GM19043 (cell line): ENCODE data around the gene RAMACL.

Experiments used
- ATAC-seq: cut with Tn5 transposase; IDR thresholded peaks from one replicate; pipeline ENCODE4 v1.9.1; 2021; ENCODE audit warnings: low read depth; ENCODE audit not compliant: unreplicated experiment

RAMACL gene

DNA sequence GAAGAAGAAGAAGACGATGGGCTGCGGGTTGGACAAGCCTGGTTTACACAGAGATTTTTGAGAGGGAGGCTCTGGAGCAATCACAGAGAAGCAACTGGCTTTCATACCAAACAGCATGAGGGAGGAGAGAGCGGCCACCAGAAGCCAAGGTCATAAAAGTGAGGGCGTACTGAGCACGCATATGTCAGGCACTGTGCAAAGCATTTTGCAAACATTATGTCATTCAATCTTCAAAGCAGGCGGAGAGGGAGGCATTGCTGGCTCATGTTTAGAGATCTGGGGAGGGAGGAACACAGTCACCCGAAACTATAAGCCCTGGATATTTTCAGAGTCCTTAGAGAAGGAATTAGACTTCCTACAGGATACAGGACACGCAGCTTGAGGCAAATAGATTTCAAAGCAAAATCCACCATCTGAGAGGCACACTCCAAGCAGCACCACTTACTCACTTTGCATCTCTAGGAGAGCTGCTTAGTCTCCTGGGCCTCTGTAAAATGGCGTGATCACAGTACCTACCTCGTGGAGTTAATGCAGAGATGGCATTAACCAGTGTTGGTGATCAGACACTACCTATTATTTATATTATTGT, 24.6 kb downstream of the RAMACL start:
- no peak for ATAC-seq

DNA sequence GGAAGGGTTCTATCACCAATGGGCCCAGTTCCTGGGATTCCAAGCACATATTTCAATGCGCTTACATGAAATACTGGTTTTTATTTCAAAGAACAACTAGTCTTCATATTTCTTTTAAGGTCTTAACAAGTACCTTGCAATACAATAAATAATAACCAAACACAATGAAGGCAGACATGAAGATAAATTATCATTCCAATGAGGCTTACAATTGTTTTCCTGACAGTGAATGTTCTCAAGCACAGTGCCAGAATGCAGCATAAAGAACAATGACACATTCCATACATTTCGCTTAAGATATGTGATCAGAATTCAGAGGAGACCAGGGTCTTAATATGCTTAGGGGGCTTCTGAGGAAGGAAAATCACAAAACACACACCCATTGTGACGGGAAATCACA, 26.3 kb downstream of the RAMACL start:
- ATAC-seq: no peak

GRCh38 chr6:166559662-166560061, 26.8 kb downstream of the RAMACL start:
- no peak for ATAC-seq

DNA sequence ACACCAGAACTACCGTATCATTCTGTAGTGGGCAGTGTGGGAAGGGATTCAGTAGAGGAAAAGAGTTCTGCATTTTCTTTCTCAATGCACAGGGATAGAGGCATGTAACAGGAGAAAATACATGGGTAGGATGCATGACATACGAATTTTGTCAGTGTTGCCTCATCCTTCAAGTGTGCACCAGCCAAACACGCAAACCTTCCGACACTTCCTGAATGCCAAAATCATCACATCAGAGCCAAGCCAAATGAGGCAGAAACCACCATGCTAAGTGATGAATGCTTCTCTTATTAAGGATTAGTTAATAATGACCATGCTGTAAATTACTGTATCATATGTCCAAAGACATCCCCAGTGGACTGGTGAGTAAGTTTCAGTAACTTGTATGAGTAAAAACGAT, 27.3 kb downstream of the RAMACL start:
- ATAC-seq: no peak

DNA sequence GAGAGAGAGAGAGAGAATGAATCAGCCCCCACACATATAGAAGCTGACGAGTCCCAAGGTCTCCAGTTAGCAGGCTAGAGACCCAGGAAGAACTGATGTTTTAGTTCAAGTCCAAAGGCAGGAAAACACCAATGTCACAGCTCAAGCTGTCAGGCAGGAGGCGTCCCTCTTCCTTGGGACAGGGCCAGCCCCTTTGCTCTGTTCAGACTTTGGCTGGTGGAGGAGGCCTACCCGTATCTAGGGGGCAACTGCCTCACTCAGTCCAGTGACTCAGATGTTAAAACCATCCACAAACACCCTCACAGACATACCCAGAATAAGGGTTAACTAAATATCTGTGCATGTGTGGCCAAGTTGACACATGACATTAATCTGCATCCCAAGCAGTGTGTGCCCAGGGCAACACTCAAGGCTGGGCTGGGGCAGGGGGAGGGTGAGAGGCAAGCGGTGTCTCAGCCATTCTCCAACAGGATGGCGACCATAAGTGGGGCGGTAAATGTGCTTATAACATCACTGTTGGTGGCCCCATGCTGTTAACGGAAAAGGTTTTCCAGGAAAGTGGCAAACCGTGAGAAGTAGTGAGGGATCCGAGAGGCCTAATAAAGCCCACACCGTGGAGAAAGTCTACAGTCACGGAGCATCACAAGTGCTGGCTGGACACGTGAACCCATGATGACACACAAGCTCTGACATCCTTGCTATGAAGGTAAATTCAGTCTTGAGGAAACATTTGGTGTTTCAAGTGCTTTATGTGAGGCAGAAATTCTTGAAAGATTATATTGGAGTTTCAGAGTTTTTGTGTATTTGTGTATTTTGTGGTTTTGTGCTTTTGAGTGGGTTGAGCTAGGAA, 28.1 kb downstream of the RAMACL start:
- ATAC-seq: no peak

- ATAC-seq: no peak
These were observed 29.6 kb downstream of the RAMACL start for GRCh38 chr6:166556863-166557322.

GRCh38 chr6:166556336-166556735, 30.1 kb downstream of the RAMACL start:
- ATAC-seq: no peak

DNA sequence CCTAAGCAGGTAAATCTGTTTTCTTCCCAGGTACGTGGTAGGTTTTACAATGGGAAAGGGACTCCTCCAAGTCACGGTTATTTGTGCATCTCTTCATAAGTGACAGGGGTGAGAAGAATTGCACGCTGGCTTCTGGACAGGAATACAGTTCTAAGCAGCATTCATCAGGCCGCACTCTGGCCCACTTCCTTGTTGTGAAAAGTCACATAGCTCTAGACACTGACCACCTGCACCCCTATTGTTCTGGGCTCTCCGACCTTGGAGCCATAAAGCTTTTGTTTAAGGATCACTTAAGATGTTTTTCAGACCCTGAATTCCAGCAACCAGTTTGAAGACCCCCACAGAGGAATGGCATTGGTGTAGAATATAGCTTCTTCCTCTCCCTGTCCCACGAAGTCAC, 31.4 kb downstream of the RAMACL start:
- no peak for ATAC-seq

GRCh38 chr6:166554316-166554715, 32.2 kb downstream of the RAMACL start:
- ATAC-seq: no peak

DNA sequence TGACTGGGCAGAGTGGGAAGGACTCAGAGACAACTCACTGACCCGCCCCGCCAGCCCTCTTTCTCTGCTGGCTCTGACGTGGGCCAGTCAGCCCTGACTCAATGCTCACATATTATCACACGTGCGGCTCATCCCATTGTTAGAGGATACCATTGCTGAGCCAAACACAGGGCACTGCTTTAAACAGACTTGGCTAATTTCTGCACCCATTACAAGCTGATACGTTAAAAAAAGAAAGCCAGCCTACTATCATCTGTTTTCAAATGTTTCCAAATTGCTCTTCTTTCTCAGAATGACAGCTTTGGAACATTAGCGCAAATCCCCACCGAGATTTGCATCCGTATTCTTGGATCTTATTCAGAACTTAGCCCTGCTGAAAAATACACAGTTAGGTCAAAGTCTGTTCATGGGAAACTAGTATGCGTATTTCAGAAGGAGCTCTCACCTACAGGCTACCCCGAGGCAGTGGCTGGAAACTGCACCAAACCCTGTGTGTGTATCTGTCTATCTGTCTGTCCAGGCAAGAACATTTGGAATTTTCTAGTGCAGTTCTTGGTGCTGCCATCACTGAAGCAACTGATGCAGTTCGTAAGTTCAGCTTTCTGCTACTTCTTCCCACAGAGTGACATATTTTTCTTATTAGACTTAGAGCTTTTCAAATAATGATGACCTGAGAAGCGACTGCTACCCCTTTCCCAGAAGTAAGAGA, 32.8 kb downstream of the RAMACL start:
- ATAC-seq: no peak

- ATAC-seq: no peak
These were observed 33.9 kb downstream of the RAMACL start for GRCh38 chr6:166552600-166552999.

DNA sequence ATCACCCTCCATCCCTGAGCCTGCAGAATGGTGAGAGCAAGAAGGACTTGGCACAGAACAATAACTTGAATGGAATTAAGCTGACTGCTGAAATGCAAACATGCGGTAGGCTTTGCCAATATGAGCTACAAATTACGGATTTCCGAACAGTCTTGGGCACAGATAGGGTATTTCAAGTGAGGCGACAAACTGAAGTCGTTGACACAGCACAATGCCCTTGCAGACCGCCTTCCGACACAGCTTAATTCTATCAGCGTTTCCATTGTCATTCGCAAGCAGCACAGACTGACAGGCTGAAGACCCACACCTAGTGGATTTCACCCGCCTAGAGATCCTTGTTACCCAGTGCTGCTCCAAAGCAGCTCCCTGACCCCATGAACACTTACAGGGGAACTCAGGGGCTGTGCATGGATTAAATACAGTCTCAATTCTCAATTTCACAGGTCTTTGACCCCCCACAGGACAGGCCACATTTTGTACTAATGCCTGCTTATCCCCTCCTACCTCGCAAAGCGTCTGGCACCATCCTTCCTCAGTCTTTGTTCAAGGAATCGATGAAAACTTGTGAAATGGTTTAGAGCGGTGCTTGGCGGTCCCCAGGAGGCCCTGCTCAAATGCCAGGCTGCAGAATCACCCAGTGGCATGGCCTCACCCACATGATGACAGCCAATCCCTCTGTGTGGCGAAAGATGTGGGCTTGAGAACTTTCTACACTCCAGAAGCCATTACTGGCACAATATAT, 34.6 kb downstream of the RAMACL start:
- no peak for ATAC-seq

DNA sequence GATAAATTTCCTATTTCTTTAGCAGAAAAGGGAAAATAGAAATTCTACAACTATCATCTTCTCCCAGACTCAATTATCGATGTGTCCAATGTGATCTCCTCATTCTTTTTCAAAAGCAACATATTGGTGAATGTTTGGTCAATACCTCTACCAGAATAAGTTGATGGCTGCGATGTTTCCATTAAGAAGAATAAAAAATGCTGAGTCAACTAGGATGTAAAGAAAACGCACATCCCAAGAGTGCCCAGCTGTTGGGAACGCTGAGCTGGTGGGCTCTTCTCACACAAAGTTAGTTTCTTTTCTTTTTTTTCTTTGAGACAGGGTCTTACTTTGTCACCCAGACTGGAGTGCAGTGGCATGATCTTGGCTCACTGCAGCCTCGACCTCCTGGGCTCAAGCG, 39.8 kb downstream of the RAMACL start:
- ATAC-seq: no peak

DNA sequence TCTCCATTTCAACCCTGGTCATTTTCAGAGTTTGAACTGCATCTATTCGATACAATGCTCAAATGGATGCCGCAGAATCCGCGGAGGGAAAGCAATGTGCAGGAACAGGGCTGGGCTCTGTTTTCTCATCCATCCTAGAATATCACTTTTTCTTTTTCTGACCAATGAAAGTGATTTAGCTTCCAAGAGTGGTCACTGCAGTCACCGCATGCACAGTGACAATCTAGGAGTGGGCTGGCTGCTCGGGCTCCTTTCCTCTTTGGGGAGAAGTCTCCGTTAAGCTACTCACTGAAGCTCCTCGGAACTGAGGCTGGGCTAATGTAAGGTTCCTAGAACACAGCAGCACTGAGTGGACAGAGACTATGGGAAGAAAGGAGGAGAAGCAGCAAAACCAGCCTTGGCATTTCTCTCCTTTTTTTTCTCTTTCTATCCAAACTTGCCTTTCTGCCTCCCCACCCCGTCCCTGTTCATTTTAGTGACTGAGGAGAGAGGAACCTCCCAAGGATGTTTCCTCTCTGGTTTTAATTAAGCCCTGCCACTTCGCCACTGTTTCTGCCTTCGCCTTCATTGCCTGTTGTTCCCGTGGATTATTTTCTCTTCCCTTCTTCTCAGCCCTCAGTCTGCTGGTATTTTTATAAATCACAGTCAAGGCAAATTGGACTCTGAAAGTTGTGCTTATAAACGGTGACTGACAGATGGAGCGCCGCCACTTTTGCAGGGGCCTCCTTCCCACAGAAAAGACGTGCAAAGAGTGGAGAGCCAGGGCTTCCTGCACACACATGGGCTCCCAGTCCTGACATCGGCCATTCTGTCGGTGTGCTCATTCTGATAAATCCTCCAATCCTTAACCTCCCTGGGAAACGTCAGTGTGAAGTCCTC, 41.1 kb downstream of the RAMACL start:
- no peak for ATAC-seq

GRCh38 chr6:166544296-166544605, 42.2 kb downstream of the RAMACL start:
- no peak for ATAC-seq

DNA sequence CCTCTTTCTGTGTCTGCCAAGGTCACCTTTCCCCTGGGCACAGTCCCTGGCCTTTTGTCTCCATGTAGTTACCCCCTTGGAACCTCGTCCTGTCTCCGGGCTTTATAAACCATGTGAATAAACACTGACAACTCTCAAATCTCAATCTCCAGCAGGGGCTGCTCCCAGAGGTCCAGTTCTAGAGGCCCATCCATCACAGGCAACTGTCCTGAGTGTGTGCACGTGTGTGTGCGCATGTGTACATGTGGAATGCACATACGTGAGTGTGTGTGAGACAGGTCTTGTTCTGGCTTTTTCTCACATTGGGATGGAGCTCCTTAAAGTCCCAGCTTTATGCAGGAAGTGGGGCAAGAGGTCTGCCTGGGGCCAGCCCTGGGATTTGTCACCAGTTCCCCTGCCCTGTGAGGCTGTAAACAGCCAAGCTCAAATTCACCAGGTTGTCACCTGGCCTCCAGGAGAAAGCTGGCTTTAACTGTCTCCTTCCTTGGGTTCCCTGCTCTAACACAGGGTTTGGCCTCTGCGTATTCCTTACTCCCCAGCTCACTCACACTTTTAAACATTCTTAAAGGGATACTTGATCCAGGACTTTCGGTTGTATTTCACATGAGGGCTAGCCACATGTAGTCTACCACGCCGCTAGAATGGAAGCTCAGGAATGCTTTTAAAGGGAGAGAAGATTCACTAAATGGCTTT, 42.7 kb downstream of the RAMACL start:
- ATAC-seq: no peak

DNA sequence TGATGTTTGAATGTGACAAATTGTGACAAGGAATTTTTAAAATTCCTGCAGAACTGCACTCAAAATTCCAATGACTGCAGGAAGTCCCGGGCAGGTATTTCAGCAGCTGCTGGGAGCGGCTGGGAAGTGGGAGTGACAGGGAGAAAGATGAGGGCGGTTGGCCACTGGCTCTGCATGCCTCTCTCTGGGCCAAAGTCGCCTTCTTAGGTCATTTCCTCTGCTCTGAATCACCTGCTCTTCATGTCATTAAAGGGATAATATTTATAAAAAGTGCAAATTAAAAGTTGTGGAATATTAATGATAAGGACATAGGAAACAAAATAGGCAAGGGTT, 43.9 kb downstream of the RAMACL start:
- no peak for ATAC-seq

GRCh38 chr6:166541876-166542579, 44.5 kb downstream of the RAMACL start:
- no peak for ATAC-seq

DNA sequence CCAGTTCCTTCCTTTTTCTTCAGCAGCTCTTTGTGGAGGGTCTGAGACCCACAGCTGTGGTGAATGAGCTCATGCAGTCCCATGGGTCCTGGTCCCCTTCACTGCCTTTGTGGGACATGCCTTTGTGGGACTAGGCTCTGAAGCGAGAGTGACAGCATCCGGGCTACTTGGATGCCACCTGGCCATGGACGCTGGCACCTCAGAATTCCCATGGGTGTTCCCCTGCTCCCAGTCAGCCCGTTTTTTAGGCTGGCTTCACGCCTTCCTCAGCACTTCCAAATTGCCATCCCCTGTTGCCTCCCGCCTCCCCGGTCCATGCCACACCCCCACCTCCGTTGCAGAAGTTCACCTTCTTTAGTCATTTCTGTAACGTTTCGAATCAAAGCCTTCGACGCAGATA, 45.1 kb downstream of the RAMACL start:
- ATAC-seq: no peak
